ENCODE measurements around the gene RPS13.
"Not testable (repeated sequence)": the region's sequence is repeated elsewhere in the genome, so short reads cannot be mapped to it uniquely, and the experiment has no call there.

RPS13 gene

GRCh38 chr11:17034027-17034426, 43.4 kb downstream of the RPS13 start:
- DNase-seq: not testable (repeated sequence)

- no peak for DNase-seq
These were observed 50.9 kb downstream of the RPS13 start for GRCh38 chr11:17026487-17027082.

GRCh38 chr11:17024924-17025323, 52.5 kb downstream of the RPS13 start:
- DNase-seq: no peak
